T-helper 2 cell treated with Interferon-gamma antibody and Interleukin-4, amounts not matched to agents 5 μg/mL and 100 μg/mL, for 36 hours (primary cell): Measurements from ENCODE around the gene PMEPA1.

Experiments
- DNase-seq: peaks from one replicate; pipeline ENCODE4 v3.0.0; 2021; ENCODE audit warnings: low spot score
- H3K27ac Mint-ChIP-seq: one replicate; pipeline ENCODE4 v1.8.0; 2021; ENCODE audit warnings: mild to moderate bottlenecking, mixed read lengths
- H3K27me3 Mint-ChIP-seq: one replicate; pipeline ENCODE4 v1.8.0; 2021; ENCODE audit warnings: low read depth, mixed read lengths
- H3K36me3 Mint-ChIP-seq: one replicate; pipeline ENCODE4 v1.8.0; 2021; ENCODE audit warnings: low read depth, mixed read lengths
- H3K4me1 Mint-ChIP-seq: one replicate; pipeline ENCODE4 v1.8.0; 2021; ENCODE audit warnings: low read depth, mixed read lengths
- H3K4me3 Mint-ChIP-seq: one replicate; pipeline ENCODE4 v1.8.0; 2022; ENCODE audit warnings: mild to moderate bottlenecking, moderate library complexity, mixed read lengths
- H3K9me3 Mint-ChIP-seq: one replicate; pipeline ENCODE4 v1.8.0; 2021; ENCODE audit warnings: mixed read lengths

PMEPA1 gene

DNA sequence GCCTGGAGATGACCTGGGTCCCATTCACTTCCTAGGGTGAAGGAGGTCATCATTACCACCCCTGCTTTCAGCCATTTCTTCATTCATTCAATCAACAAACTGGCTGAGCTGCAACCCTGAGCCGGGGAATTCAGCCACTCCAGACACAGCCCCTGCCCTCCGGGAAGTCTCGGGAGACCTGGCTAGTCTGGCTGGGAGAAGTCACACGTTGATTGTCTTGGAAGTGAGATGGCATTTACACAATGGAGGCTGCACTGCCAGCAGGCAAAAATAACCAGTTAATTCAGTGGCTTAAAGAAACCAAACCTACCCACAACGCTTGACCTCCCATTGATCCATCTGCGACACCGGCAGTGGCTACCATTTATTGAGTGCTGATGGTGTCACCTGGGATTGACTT is 2.0 kb upstream of the PMEPA1 start:
- H3K27me3 Mint-ChIP-seq: peaks cover 45% of the 10 kb centered on the region
- H3K27ac Mint-ChIP-seq: no peak overlapping the region
- no peaks in the 10 kb centered on the region for H3K36me3 Mint-ChIP-seq
- H3K9me3 Mint-ChIP-seq: no peaks in the 10 kb centered on the region
- no peak for DNase-seq
- no peak overlapping the region for H3K4me3 Mint-ChIP-seq
- peaks cover 5% of the 10 kb centered on the region for H3K4me1 Mint-ChIP-seq

DNA sequence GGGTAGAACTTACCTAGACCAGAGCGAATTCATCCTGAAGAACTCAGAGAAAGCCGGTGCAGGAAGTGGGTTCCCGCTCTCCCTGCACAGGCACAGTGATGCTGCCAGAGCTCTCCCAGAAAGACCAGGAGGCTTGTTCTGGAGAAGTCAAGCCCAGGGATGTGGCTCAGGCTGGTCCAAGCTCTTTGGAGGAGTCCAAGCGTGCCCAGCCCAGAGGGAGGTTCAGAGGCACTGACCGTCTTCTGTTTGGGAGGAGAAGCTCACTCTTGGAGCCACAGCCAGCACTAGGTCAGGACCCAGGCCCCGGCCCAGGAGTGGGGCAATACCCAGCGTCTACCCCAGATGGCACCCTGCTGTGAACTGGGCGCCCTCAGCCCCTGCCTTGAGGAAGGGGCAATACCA is 1.5 kb upstream of the PMEPA1 start:
- Mint-ChIP-seq H3K36me3 (no peaks in the 10 kb centered on the region), H3K9me3 (no peaks in the 10 kb centered on the region), H3K27me3 (peaks cover 45% of the 10 kb centered on the region), H3K4me1 (peaks cover 5% of the 10 kb centered on the region), H3K27ac (no peak overlapping the region), H3K4me3 (no peak overlapping the region)
- no peak for DNase-seq

DNA sequence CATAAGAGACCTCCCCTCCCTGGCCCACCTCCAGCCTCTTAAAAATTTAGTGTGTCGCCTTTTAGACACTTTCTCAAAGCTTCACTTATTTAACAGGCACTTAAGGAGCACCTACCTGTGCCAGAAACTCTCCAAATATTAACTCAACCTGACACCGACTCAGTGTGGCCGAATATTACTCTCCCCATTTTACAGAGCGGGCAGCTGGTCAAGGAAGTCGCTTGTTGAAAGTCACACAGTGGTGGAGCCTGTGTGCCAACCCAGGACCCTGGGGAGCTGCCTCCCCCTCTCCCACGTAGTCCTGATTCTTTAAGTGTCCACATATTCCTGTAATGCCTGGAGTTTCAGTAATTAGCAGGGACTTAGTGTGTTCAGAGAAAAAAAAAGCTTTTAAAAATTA is 1.0 kb upstream of the PMEPA1 start:
- Mint-ChIP-seq H3K27ac (no peak overlapping the region), H3K27me3 (peaks cover 47% of the 10 kb centered on the region), H3K4me1 (peaks cover 5% of the 10 kb centered on the region), H3K4me3 (peak overlapping the region; percentile 56), H3K9me3 (no peaks in the 10 kb centered on the region), H3K36me3 (no peaks in the 10 kb centered on the region)
- no peak for DNase-seq

DNA sequence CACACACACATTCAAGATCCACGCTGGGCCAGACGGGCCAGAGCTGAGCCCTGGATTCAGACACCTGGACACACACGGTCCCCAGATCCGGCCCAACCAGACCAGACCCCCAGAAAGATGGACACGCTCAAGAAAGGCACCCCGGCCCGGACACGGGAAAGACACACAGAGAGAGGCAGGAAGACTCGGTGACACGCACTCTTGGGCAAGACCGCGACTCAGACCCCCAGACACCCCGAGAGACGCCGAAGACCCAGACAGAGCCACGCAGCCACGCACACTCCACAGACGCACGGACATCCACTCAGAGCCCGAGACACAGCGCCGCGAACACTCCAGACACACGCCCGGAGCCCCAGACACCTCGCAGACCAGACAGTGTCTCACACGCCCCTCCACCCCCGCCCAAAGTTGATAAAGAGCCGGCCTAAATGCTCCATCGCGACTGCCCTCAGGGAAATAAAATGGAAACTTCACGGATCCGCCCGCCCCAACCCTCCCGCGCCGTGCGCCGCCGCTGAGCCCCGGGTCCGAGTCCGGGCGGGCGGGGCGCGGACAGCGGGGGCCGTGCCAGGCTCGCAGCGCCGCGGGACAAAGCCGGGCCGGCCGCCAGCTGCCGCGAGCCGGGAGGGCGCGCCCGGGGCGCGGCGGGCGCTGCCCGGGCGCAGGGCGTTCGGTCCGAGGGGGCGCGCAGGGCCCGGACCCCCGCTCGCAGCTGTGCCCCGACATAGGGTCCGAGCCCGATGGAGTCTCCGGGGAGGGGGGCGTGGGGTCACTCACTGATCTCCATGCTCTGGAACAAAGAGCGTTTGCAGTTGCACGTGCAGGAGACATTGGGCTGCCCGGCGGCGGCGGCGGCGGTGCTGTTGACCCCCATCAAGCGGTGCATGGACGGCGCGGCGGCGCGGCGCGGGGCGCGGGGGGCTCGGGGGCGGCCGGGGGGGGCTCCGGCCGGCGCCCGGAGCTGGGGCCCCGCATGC is 831 bp downstream of the PMEPA1 start:
- Mint-ChIP-seq H3K9me3 (no peaks in the 10 kb centered on the region), H3K4me3 (peak overlapping the region; percentile 75), H3K27ac (peak overlapping the region; percentile 20), H3K36me3 (no peaks in the 10 kb centered on the region), H3K27me3 (peaks cover 47% of the 10 kb centered on the region), H3K4me1 (peaks cover 5% of the 10 kb centered on the region)
- no peak for DNase-seq

DNA sequence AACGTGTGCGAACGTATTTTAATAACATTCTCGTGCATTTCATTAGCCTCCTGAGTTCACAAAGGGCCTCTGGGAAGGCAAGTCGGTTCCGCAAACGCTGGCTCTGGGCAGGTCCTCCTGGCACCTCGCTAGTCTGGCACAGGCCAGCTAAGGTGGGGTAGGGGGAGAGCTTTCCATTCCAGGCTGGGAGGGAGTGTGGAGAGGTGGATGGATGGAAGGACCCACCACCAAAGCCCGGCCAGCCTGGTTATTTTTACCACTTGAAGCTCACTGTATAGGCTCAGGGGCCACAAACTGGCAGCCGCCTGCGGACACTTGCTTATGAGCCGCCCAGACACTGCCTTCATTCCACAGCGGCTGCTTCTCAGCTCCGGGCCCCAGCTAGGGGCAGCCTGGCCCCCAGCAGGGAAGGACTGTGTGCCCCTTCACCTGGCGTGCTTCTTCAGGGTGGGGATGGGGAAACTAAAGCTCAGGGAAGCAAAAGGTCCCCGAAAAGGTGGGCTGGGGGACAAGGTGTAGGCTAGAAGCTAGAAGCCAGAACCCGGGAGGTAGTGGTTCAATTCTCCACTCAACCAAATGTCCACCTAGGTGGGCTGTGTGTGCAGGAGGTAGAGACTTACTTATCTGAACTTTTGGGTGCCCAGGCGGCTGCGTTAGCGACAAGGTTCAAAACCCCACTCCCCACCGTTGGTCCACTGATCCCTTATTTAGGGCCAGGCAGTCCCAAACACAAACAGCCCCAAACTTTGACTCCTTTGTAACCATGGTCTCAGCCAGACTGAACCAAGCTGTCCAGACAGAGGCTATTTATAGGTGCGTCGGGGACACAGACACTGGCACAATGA is 1.7 kb downstream of the PMEPA1 start:
- Mint-ChIP-seq H3K4me1 (peaks cover 5% of the 10 kb centered on the region), H3K4me3 (peak overlapping the region; percentile 75), H3K27me3 (peaks cover 47% of the 10 kb centered on the region), H3K27ac (no peak overlapping the region), H3K36me3 (no peaks in the 10 kb centered on the region), H3K9me3 (no peaks in the 10 kb centered on the region)
- DNase-seq: no peak

DNA sequence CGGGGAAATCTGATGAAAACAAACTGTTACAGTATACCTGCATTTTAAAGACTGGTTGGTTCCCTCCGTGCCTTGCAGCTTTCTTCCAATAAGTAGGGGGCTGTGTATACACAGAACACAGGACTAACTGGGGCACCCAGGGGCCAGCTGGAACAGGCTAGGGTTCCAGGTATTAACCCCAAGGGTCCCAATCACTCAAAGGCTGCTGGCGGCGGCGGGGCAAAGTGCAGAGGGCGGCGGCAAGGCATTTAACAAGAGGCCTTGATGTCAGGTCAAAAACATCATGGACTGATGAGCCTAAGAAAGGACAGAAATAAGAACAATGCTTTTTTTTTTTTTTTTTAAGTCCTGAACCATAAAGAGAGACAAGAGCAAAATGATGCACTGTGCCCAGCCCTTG is 2.5 kb downstream of the PMEPA1 start:
- H3K36me3 Mint-ChIP-seq: no peaks in the 10 kb centered on the region
- H3K4me1 Mint-ChIP-seq: peaks cover 5% of the 10 kb centered on the region
- H3K27ac Mint-ChIP-seq: no peak overlapping the region
- no peak overlapping the region for H3K4me3 Mint-ChIP-seq
- H3K27me3 Mint-ChIP-seq: peaks cover 43% of the 10 kb centered on the region
- DNase-seq: no peak
- H3K9me3 Mint-ChIP-seq: no peaks in the 10 kb centered on the region

DNA sequence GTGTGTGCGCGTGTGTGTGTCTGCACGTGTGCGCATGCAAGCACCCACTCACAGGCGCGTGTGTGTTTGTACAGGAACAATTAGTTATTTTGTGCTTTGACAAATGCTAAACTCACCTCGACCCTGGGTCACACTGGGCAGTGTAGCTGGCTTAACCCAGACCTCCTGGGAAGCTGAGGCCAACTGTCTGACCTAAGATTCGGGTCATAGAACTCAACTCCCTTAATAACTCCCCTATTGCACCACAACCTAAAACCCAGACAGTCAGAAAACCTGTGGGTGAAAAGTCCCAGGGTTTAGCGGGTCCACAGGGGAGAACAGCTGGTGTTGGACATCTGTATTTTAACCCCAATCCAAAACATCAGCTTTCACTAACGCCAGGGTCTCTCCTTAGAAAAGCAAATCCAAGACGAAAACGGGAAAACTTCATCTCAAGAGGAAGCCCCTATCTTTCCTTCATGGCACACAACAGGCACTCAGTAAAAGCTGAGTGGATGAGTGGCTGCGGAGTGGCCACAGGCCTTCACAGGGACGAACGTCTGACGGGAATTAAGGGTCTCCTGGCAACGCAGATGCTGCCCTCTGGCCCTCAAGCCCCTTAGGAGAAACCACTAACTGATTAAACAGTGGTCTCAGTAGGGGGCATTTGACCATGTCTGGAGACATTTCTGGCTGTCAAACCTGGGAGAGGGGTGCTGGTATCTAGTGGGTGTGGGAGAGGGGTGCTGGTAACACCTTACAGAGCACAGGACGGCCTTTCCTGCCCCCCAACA is 4.5 kb downstream of the PMEPA1 start:
- Mint-ChIP-seq H3K27ac (no peak overlapping the region), H3K9me3 (no peaks in the 10 kb centered on the region), H3K4me3 (no peak overlapping the region), H3K27me3 (peaks cover 25% of the 10 kb centered on the region), H3K4me1 (peaks cover 5% of the 10 kb centered on the region), H3K36me3 (no peaks in the 10 kb centered on the region)
- DNase-seq: no peak

DNA sequence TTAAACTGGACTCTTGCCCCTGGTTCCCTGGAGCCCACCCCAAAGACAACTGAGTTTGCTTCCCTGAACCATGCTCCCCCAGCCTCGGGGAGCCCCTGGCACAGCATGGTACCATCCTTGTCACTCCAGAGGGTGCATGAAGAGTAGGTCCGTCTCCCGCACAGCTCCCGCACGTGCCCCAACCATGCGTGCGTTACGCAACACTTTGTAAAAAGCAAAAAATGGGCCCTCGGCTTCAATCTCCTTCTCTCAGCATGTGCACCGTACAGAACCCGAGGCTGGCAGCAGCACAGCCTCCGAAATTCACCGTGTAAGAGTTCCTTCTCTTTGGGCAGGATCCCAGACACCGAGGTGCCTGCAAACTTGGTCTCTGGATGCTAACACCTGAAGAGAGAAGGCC is 5.6 kb downstream of the PMEPA1 start:
- no peak overlapping the region for H3K4me3 Mint-ChIP-seq
- H3K27ac Mint-ChIP-seq: no peak overlapping the region
- H3K36me3 Mint-ChIP-seq: no peaks in the 10 kb centered on the region
- no peak for DNase-seq
- H3K9me3 Mint-ChIP-seq: no peaks in the 10 kb centered on the region
- H3K27me3 Mint-ChIP-seq: peaks cover 24% of the 10 kb centered on the region
- peaks cover 5% of the 10 kb centered on the region for H3K4me1 Mint-ChIP-seq

DNA sequence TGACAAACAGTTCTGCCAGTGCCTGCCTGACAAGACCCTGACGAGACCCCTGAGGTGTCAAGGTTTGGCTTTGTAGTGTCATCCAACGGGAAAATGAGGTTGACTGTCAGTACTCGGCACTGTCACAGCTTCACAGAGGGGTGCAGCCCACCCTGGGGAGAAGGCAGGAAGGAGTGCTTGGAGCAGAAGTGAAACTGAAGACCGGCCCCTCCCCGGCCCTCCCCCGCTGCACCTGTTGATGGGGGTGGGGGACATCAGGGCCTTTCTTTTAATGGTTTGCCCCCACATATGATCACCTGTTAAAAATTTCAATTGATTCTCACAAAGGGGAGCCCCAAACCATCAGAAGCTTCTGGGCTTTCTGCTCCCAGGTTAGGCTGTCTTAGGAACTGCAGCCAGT is 6.8 kb downstream of the PMEPA1 start:
- Mint-ChIP-seq H3K4me1 (peaks cover 6% of the 10 kb centered on the region), H3K9me3 (no peaks in the 10 kb centered on the region), H3K27me3 (peaks cover 14% of the 10 kb centered on the region), H3K4me3 (no peak overlapping the region), H3K27ac (no peak overlapping the region), H3K36me3 (no peaks in the 10 kb centered on the region)
- no peak for DNase-seq

DNA sequence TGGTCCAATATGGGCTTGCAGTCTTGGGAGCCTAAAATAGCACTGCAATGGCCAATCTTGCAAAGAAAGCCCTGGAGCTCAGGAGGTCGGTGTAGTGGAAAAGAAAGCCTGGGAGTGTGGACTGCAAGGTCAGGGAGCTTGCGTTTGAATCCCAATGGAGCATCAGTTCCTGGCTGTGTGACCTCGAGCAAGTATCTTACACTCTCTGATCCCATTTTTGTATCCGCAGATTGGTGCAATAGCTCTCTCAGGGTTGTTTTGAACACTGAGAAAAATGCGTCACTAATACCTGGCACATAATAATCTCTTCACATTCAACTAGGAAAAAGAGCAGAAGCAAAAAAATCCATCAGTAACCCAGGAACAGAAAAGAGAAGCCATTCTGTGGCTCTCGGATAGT is 7.3 kb downstream of the PMEPA1 start:
- DNase-seq: no peak
- H3K9me3 Mint-ChIP-seq: no peaks in the 10 kb centered on the region
- peaks cover 9% of the 10 kb centered on the region for H3K27me3 Mint-ChIP-seq
- peaks cover 7% of the 10 kb centered on the region for H3K4me1 Mint-ChIP-seq
- H3K36me3 Mint-ChIP-seq: no peaks in the 10 kb centered on the region
- H3K27ac Mint-ChIP-seq: no peak overlapping the region
- no peak overlapping the region for H3K4me3 Mint-ChIP-seq

DNA sequence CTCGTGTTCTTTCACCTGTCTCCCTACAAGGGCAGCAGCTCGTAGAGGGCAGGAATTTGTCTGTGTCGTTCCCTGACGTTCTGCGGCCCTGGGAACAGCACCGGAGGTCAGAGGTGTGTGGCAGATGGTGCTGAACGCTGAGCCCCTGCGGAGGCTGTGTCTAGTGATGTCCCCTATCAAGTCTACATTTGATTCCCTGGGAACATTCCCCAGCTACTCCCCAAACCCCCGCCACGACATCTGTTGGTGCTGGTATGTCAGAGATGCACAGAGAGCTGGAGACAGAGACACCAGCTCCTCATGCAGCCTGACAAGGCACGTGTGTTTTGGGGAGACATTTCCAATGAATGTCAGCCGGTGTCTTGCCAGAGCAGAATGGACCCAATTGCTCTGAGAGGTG is 7.7 kb downstream of the PMEPA1 start:
- DNase-seq: no peak
- H3K4me1 Mint-ChIP-seq: peaks cover 7% of the 10 kb centered on the region
- no peak overlapping the region for H3K4me3 Mint-ChIP-seq
- H3K27ac Mint-ChIP-seq: no peak overlapping the region
- H3K27me3 Mint-ChIP-seq: peaks cover 5% of the 10 kb centered on the region
- H3K9me3 Mint-ChIP-seq: no peaks in the 10 kb centered on the region
- no peaks in the 10 kb centered on the region for H3K36me3 Mint-ChIP-seq

DNA sequence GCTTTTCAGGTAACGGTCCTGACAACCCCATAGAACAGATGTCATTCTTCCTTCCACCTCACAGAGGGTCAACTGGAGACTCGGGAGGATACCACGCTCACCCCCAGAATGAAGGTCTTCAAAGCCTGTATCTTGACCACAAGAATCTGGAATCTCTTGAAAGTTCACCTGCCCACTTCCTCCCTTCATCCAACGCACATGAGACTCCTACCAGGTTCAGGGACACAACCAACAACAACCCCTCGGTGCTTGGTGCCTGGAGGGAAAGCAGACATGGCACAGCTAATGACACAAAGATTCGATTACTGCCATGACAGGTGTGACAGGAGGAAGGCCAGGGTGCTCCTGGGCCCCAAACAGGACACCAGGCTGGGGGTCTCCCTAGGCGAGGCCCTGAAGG is 8.2 kb downstream of the PMEPA1 start:
- Mint-ChIP-seq H3K9me3 (no peaks in the 10 kb centered on the region), H3K36me3 (no peaks in the 10 kb centered on the region), H3K4me3 (no peak overlapping the region), H3K4me1 (peaks cover 7% of the 10 kb centered on the region), H3K27ac (no peak overlapping the region), H3K27me3 (peaks cover 2% of the 10 kb centered on the region)
- no peak for DNase-seq

DNA sequence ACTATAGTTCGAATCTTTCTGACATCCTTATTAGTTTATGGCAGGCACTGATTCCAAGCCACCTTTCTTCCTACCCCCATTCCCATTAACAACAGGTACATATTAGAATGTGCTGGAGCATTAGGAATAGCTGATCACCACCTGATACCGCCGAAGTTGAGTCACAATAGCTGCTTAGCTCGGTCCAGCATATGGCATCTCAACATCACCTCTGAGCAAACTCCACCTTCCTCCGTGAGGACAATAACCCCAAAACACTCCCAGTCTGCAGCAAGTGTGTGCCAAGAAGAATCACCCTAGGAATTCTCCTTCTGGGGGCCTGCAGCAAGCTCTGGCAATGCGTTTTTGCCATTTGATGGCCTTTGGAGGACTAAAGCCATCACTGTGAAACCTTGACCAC is 8.7 kb downstream of the PMEPA1 start:
- H3K4me3 Mint-ChIP-seq: no peak overlapping the region
- no peak overlapping the region for H3K27ac Mint-ChIP-seq
- H3K36me3 Mint-ChIP-seq: no peaks in the 10 kb centered on the region
- peaks cover 2% of the 10 kb centered on the region for H3K27me3 Mint-ChIP-seq
- peaks cover 7% of the 10 kb centered on the region for H3K4me1 Mint-ChIP-seq
- no peak for DNase-seq
- H3K9me3 Mint-ChIP-seq: no peaks in the 10 kb centered on the region

DNA sequence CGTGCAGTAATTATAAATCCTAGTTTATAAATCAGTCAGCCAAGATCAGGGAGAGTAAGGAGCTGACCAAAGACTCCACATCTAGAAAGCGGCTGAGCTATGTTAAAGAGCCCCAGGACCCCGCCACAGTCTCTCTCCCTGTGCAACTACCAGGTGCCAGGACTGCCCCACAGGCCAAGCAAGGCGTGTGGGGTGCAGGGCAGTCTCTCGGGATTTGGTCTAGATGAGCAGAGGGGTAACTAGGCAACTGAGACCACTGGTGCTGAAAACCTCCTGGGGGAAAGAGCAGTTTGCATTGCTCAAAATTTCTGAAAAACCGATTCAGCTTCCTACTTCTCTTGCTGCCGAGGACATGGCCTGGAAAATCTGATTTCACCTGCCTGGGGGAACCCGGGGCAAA is 10.4 kb downstream of the PMEPA1 start:
- Mint-ChIP-seq H3K9me3 (no peaks in the 10 kb centered on the region), H3K36me3 (no peaks in the 10 kb centered on the region), H3K27ac (no peak overlapping the region), H3K4me1 (peaks cover 7% of the 10 kb centered on the region), H3K4me3 (no peak overlapping the region), H3K27me3 (no peaks in the 10 kb centered on the region)
- no peak for DNase-seq
